NCI-H2107 treated with DMSO at 0.1 percent for 48 hours (cell line): Measurements from ENCODE around the gene SMCO3.

ENCODE experiments used
- DNase-seq: peaks from one replicate; lab custom pipeline; 2025; ENCODE audit not compliant: unreplicated experiment; lab: John Stamatoyannopoulos, UW

Gene SMCO3

DNA sequence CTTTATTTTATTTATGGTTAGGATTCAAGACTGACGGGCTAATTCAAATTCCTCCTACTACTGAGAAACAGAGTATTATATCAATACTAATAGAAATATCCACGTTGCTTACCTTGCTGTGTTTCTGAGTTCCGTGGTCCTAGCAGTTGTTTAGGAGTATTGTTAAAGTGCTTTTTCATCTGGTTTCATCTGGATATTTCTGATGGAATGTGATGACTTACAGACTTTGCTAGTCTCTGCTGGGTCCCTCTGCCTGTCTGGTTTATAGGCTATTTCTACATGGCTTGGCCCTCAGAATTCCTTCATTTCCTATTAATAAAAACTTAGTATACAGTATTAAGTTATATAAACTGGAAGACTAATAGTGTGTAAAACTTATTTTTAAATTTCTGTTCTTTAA lies at the start of gene SMCO3:
Gene SMCO3 (minus strand): TSS at position 169 of the 400 bp plus-strand sequence. CDS start 7,502 bp downstream, outside the sequence.
- no peak for DNase-seq

DNA sequence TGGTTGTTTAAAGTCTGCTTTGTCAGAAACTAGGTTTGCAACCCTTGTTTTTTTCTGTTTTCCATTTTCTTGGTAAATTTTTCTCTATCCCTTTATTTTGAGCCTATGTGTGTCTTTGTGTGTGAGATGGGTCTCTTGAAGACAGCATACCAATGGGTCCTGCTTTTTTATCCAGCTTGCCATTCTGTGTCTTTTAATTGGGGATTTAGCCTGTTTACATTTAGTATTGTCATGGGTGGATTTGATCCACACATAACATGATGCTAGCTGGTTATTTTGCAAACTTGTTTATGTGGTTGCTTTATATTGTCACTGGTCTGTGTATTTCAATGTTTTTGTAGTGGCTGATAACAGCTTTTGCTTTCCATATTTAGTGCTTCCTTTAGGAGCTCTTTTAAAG lies 46.5 kb upstream of the SMCO3 start:
- DNase-seq = no peak

DNA sequence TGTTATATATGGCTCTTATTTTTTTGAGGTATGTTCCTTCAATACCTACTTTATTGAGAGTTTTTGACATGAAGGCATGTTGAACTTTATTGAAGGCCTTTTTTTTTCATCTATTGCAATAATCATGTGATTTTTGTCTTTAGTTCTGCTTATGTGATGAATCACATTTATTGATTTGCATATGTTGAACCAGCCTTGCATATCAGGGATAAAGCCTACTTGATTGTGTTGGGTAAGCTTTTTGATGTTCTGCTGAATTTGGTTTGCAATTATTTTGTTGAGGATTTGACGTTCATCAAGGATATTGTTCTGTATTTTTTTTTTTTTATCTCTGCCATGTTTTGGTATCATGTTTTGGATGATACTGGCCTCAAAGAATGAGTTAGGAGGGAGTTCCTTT lies 44.5 kb upstream of the SMCO3 start:
- DNase-seq = no peak

DNA sequence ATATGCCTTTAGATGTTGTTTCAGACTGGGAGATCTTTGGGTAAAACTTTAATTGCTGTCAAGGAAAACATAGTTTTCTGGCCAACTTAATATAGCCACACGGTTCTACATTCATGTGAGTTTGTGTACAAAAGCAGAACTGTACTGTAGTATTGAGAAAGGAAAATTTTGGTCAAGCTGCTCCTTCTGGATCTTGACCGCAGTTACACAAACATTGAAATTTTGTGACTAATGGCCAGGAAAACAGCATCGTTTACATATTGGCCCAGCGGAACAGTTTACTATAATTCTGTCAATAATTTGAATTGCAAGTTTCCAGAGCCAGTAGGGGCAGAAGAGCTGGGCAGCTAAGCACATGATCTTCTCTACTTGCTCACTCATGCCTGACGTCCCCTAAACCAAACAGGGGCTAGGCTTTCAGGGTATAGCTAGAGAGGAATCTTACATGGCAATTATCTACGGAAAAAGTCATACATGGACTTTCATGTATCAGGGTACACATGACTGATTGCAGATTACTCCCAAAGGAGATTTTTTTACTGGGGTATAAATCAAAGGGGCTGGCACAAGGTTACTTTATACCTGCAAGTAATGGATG lies 40.7 kb upstream of the SMCO3 start:
- no peak for DNase-seq

DNA sequence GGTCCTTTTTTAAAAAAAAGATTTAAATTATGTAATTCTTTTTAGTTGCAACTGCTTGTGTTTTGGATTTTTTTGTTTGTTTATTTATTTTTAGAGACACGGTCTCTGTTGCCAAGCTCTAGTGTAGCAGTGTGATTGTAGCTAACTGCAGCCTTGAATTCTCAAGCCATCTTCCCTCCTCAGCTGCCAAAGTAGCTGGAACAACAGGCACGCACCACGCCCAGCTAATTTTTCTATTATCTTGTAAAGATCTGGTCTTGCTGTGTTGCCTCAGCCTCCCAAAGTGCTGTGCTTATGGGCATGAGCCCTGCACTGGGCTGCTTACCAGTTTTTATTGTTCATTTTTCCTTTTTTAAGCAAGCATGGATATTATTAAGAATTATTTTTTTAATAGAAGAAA lies 40.0 kb upstream of the SMCO3 start:
- no peak for DNase-seq

DNA sequence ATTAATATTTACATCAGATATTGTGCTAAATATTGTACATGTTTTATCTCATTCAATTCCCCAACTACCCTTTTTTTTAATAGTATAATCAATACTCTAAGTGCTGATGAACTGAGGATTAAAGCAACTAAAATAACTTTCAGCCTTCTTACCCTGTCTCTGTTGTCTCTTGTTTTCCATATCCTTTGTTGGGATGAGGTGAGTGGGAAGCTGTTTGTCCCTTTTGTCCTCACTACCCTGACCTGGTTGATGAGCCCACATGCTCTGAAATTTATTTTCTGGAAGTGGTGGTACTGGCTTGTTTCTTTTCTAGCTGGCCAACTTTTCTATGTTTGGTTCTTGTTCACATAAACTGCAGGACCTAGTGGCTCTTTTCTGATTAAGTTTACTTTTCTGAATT lies 38.9 kb upstream of the SMCO3 start:
- DNase-seq = no peak

DNA sequence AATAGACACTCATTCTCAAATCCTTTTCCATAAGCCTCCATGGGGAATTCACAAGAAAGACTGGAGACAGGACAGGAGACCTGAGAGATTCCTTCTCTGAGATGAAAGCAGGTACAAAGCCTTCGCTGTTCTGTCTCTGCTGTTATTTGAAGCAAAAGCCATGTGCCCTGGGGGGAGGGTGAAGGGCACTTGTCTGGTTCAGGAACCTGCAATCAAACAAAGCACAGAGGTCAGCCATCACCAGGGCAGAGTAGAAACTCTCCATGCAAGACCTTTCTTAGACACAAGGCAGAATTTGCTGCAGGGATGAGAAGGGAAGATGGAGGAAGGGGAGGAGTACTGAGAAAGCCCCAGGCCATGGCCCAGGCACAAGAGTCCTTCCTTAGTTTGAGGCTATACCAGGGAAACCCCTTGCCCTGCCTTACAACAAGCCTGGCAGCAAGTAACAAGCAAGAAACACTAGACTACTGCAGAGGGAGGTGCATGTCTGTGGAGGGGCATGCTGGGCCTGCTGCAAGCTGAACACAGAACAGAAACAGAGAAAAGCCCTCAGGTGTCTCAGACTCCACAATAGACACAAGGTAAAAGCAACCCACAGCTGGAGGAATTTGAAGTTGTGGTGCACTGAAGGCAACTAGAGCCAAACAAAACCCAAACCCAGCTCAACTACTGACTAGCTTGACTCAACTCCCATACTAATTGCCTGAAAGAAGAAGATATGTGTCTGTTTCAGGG lies 37.1 kb upstream of the SMCO3 start:
- DNase-seq = no peak

DNA sequence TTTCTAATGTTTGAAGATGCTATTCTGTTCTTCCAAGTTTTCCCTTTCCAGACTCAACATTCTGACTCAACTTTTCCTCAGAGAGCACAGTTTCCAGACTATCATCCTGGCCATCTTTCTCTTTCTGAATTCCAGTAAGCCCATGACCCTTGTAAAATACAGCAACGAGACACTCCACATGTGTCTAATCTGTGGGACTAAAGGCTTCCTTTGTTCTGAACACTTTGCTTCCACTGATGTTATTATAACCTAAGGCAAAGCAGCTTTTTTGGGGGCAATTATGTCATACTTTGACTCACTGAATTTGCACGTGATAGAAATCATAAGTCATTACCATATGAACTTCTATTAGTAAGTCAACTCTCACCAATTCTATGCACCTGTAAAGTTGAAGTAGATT lies 35.7 kb upstream of the SMCO3 start:
- DNase-seq = no peak

DNA sequence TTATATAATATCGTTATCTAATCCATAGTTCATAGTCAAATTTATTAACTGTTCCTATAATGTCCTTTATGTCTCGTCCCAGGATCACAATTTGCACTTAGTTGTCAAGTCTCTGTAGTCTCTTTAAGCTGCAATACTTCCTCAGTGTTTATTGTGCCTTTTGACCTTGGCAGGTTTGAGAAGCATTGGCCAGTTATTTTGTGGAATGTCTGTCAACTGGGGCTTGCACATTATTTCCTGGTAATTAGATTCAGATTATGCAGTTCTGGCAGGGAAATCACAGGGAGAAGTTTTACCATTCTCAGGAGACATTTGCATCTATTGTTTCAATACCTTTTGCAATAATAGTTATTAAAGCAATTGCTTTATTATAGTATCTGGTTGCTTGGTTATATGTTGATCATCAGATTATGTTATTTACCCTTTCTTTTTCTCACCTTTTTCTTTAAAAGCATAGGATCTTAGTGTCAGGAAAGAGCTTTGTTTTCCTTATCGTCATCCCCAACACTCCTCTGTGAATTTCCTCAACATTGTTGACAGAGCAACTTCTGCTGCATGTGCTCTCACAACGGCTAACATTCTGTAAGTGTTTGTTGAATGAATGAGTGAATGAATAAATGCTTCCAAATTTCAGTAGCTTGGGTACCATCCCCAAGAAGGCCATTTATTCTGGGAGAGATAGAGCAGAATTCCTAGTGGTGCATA lies 33.0 kb upstream of the SMCO3 start:
- no peak for DNase-seq

DNA sequence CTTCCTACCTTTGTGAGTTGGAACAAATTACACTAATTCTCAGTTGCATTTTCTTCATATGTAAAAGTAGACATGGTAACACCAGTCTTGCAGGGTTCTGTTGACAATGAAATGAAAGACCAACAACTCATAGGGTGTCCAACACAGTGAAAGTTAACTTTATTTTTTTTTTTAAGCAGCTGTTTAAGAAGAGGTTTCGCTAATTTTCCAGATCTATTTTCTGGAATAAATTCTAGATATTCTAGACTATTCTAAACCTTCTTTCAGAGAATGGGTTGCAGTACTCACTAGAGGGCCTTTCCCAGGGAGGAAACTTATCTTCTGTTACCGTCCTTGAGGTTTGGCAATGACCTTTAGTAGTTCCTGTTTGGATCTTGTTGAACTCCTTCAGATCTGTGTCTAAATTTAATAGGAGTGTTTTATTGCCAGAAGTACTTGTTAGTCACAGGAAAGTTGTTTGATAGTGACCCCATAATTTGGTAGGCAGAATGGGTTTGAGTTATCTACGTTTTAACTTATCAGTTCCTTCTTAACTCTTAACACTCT lies 32.1 kb upstream of the SMCO3 start:
- no peak for DNase-seq

DNA sequence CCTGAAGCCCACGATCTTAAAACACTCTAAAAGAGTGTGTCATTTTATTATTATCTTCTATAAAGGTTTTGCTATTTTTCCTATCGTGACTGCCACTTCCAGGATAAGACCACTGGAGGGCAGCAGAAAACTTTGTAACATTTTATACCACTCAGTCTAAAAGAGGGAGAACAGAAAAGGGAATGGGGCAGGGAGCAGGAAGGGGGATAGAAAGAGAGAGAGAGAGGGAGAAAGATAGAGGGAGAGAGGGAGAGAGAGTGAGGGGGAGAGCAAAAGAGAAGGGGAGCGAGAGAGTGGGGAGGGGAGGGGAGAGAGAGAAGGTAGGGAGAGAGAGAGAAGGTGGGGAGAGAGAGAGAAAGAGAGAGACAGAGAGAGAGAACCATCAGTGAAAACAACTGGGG lies 31.4 kb upstream of the SMCO3 start:
- peak; percentile 16 for DNase-seq

DNA sequence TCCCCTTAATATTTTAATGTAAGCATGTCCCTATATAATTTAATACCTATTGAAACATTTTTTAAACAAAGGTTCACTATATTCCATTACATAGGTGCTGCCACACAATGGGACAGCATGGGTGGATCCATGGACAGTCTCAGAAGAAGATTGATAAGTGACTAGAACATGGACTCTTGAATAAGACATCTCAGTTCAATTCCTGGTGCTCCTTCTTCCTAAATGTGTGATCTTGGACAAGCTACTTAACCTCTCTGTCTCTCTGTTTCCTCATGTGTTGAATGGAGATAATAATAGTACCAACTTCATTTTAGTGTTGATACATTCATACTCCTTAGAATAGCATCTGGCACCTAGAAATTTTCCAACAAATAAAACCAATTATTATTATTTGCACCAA lies 30.4 kb upstream of the SMCO3 start:
- no peak for DNase-seq

DNA sequence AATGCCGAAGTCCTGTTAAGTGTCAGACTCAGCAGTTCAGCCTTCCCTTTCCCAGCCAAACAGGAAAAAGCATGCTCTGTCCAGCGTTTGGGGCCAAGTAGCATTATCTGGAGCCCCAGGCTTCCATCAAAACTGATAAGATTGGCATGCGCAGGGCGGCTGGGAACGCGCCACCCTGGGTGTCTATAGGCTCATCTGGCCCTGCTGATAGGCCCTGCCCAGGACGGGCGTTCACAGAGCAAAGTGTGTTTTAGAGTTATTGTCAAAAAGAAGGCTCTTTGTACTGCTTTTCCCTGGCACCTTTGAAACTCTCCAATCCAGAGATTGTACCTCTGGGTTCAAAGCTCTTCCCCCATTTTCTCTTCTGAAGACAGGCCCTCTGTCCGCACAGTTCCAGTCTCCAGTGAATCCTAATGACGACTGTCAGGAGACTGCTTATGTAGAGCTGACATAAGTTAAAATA lies 29.5 kb upstream of the SMCO3 start, which contains the start of gene ART4:
Gene ART4 (minus strand): TSS at position 102 of the 463 bp plus-strand sequence. CDS start 413 bp downstream, outside the sequence.
- no peak for DNase-seq

DNA sequence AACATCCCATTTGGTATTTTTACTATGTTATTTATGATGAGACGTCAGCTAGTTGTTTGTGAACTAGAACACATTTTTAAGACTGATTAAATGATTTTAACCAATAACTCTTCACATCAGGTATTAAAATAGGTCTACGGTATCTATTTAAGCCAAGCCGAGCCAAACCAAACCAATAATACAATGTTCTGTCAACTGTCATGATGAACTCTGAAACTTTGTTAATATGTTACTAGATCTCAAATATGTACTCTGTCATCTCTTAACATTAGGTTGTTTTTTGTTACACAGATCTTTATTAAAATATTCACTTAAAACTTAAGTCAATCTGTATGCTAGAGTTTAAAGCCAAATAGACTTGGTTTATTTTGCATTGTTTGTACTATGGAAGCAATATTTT lies 28.3 kb upstream of the SMCO3 start:
- no peak for DNase-seq

DNA sequence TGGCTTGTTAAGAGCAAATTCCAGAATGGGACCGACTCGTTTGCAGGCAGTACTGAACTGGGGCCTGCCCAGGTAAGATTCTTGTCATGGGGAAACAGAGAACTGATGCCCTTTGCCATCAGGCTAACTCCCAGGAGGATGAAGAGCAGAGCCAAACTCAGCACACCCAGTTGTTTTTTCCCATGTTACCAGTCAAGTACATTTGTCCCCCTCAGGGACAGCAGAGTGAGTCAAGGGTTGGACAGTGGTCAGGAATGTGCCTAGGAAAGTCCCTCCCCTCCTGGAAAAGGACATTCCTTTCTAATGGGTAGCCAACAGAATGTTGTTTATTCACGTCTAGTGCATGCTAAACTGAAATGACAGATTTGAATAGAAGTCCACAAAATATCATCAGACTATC lies 27.8 kb upstream of the SMCO3 start:
- DNase-seq = no peak

DNA sequence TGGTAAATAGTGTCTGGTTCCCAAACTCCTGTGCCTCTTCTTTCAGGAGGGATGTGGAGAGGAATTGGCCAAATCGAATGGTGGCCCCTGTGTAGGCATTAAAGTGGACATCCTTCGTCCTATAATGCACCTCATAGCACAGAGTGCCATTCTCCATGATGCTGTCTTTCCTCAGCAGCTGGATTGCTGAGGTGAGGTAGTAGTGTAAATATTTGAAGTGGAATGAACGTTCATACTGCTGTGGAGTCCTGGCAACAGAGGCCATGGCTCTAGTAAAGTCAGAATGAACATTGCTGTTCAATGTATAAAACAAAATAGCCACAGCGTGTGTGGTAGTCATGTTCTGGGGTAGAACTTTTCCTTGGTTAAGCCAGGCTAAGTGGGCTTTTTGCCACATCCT lies 26.6 kb upstream of the SMCO3 start:
- no peak for DNase-seq

DNA sequence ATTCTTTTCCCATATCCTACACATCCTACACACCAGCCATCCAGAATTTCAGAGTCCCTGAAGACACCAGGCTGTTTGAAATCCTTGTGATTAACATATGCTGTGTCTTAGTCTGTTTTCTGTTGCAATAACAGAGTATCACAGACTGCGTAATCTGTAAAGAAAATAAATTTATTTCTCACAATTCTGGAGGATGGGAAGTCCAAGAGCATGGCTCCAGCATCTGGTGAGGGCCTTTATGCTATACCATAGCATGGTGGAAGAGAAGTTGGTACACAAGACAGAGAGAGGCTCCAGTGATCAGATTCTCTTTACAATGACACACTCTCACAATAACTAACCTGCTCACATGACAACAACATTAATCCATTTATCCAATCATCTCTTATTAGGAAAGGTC lies 25.3 kb upstream of the SMCO3 start:
- DNase-seq = no peak

DNA sequence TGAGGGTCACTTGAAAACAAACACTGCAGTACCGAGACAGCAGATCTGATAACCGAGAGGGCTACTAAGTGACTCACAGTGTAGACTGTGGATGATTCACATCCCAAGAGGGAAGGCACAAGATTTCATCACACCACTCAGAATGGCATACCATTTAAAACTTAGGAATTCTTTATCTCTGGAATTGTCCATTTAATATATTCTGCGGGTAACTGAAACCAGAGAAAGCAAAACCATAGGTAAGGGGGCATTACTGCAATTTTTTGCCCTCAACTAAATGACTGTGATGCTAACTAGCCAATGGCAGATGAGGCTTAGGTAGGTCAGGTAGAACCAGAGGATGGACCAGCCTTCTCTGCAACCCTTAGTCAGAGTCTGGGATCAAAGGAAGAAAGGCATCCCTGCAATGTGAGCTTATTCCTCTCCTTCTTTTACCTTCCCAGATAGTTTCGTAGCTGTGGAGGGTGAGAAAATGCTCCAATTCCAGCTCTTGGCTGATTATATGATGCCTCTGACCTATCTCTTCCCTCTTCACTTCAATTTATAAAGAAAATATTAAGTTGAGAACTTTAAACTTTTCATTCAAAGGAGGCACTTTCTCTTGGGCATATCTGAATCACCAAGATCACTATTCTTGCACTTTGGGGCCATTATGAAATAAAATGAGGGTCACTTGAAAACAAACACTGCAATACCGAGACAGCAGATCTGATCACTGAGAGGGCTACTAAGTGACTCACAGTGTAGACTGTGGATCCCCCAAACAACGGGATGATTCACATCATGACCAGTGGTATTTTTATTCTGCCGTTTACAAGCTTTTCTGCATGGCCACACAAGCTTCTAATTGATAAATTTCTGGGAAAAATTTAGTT lies 22.6 kb upstream of the SMCO3 start:
- DNase-seq = no peak

DNA sequence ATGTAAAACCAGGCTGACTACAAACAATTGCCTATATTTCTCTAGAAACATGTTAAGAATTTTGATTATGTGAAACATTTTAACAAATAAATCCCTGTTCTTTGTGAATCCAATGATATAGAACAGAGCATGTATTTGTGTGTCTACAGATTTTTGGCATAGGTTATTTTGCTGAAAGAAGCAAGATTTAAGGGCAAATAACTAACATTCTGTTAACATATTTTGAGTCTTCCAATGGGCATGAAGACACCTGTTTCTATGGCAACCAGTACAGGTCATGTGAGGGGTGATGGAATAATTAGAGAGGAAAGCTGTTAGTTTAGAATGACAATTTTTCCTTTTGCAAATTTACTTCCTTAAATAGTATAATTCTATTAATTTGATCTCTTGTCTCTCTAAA lies 20.5 kb upstream of the SMCO3 start:
- no peak for DNase-seq

DNA sequence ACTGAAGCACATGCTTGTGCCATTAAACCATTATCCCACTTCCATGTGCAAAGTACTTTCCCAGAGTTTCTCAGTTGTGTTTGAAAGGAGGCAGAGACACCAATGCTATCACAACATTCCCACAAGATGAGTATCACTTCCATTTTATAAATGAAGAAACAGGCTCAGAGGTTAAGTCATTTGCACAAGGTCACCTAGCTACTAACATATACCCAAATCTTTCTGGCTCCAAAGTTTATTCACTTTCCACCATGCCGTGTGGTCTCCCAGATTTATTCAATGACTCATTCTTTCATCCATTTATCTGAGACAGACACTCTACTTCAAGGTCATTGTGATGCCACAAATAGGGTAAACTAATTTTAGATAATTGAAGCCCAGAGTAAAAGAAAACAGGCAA lies 20.0 kb upstream of the SMCO3 start:
- DNase-seq = no peak

DNA sequence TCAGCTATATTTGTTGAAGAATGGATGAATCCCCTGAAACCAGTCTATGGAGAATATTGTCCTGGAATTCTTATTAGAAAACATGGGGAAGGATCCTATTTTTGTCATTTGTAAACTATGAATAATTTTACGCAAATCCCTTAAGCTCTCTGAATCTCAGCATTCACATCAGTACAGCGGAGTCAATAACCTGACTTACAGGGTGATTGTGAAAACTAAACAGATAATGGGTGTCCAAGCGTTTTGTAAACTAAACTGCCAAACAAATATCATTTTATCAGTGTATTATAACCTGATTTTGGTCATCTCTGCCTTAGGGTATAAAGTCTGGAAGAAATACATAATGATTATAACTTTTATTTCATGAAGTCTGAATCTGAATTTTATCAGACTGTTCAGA lies 19.4 kb upstream of the SMCO3 start:
- no peak for DNase-seq
